IMR-90 (cell line): ENCODE data around the gene TMEM231. TPM values are rescaled to one million over a fixed set of nuclear protein-coding genes. Genes with fewer than 3 reads are reported as not detected.

Experiments used
- ATAC-seq: fragments of 200-7000 bp; cut with Tn5 transposase; 2 replicates; pipeline ENCODE4 v1.9.1; 2020; ENCODE audit warnings: low read depth, mild to moderate bottlenecking, moderate library complexity
- BruUV-seq: library from RNA; stranded (reverse); fragments of 400-500 nt; replicated peaks from 2 replicates; lab custom pipeline; 2021; lab: Mats Ljungman, UMichigan
- CTCF ChIA-PET: fragments of 300-600 bp; formaldehyde crosslinking; extraction: SDS; loops from one replicate; lab custom pipeline; 2021; ENCODE audit warnings: antibody characterized with exemption; lab: Yijun Ruan, JAX
- POLR2A ChIA-PET: fragments of 300-600 bp; sonication (Branson Sonifier 250); formaldehyde crosslinking; loops from one replicate; lab custom pipeline; 2022; ENCODE audit warnings: antibody characterized with exemption; ENCODE audit not compliant: unreplicated experiment; lab: Charles Lee
- DNase-seq: peaks from one replicate; pipeline ENCODE4 v3.0.0; 2013
- H2AFZ ChIP-seq: replicated peaks from 2 replicates; pipeline ENCODE3; 2013; ENCODE audit warnings: low read length, mild to moderate bottlenecking; ENCODE audit not compliant: poor library complexity
- H2AK5ac ChIP-seq: 2 replicates; pipeline ENCODE4 v1.6.1; 2013; ENCODE audit warnings: low read depth, low read length, inconsistent platforms
- H2AK9ac ChIP-seq: replicated peaks from 2 replicates; pipeline ENCODE3; 2013; ENCODE audit warnings: mild to moderate bottlenecking, low read depth, low read length, moderate library complexity; ENCODE audit not compliant: poor library complexity
- H2BK120ac ChIP-seq: 2 replicates; pipeline ENCODE4 v1.6.1; 2013; ENCODE audit warnings: low read depth, low read length, inconsistent platforms
- H2BK15ac ChIP-seq: 3 replicates; pipeline ENCODE4 v1.6.1; 2013; ENCODE audit warnings: low read depth, low read length, inconsistent platforms
- H2BK20ac ChIP-seq: 2 replicates; pipeline ENCODE4 v1.6.1; 2013; ENCODE audit warnings: low read depth, mild to moderate bottlenecking, inconsistent platforms, low read length, moderate library complexity
- H2BK5ac ChIP-seq: 2 replicates; pipeline ENCODE4 v1.6.1; 2013; ENCODE audit warnings: mild to moderate bottlenecking, low read depth, low read length, inconsistent platforms; ENCODE audit not compliant: poor library complexity, severe bottlenecking
- H3K14ac ChIP-seq: replicated peaks from 2 replicates; pipeline ENCODE4 v1.6.1; 2013; ENCODE audit warnings: low read depth, low read length, inconsistent platforms
- H3K18ac ChIP-seq: 2 replicates; pipeline ENCODE4 v1.6.1; 2013; ENCODE audit warnings: low read depth, low read length, control low read depth
- H3K23ac ChIP-seq: 2 replicates; pipeline ENCODE4 v1.6.1; 2013; ENCODE audit warnings: low read depth, low read length, inconsistent platforms
- H3K27ac ChIP-seq: 2 replicates; pipeline ENCODE4 v1.5.1; 2013; ENCODE audit warnings: mild to moderate bottlenecking, control low read depth, low read length; ENCODE audit not compliant: insufficient read depth
- H3K27me3 ChIP-seq: 2 replicates; pipeline ENCODE4 v1.6.1; 2013; ENCODE audit warnings: low read length; ENCODE audit not compliant: control insufficient read depth, insufficient read depth
- H3K36me3 ChIP-seq: 2 replicates; pipeline ENCODE4 v1.6.1; 2013; ENCODE audit warnings: low read length, mixed read lengths; ENCODE audit not compliant: control insufficient read depth, insufficient read depth
- H3K4ac ChIP-seq: 2 replicates; pipeline ENCODE4 v1.6.1; 2013; ENCODE audit warnings: low read depth, low read length, inconsistent platforms
- H3K4me1 ChIP-seq: 2 replicates; pipeline ENCODE4 v1.6.1; 2013; ENCODE audit warnings: low read length, mixed read lengths; ENCODE audit not compliant: control insufficient read depth, insufficient read depth
- H3K4me2 ChIP-seq: 2 replicates; pipeline ENCODE4 v1.6.1; 2013; ENCODE audit warnings: low read depth, mild to moderate bottlenecking, control low read depth, low read length, moderate library complexity
- H3K4me3 ChIP-seq: 2 replicates; pipeline ENCODE4 v1.5.1; 2013; ENCODE audit warnings: low read depth, mild to moderate bottlenecking, control low read depth, low read length, moderate library complexity; ENCODE audit not compliant: insufficient read depth
- H3K56ac ChIP-seq: 2 replicates; pipeline ENCODE4 v1.6.1; 2013; ENCODE audit warnings: low read length, inconsistent platforms; ENCODE audit not compliant: insufficient read depth; ENCODE audit errors: extremely low read depth
- H3K79me1 ChIP-seq, 2 experiments: 2 replicates each; pipeline ENCODE4 v1.6.1; 2013; ENCODE audit warnings: low read length in 2 of 2, inconsistent platforms in 1 of 2, low read depth in 1 of 2
- H3K9ac ChIP-seq: 2 replicates; pipeline ENCODE4 v1.6.1; 2013; ENCODE audit warnings: low read depth, low read length, control low read depth
- H3K9me1 ChIP-seq: 2 replicates; pipeline ENCODE4 v1.6.1; 2013; ENCODE audit warnings: low read length, inconsistent platforms; ENCODE audit not compliant: insufficient read depth
- H3K9me3 ChIP-seq: 2 replicates; pipeline ENCODE4 v1.6.1; 2013; ENCODE audit warnings: low read length; ENCODE audit not compliant: control insufficient read depth, insufficient read depth
- H4K20me1 ChIP-seq: 2 replicates; pipeline ENCODE4 v1.6.1; 2013; ENCODE audit warnings: low read length, inconsistent platforms; ENCODE audit not compliant: insufficient read depth
- H4K5ac ChIP-seq: 2 replicates; pipeline ENCODE4 v1.6.1; 2013; ENCODE audit warnings: mild to moderate bottlenecking, low read depth, low read length, control low read depth
- H4K8ac ChIP-seq, 2 experiments: 2 replicates each; pipeline ENCODE4 v1.6.1; 2013; ENCODE audit warnings: low read depth in 2 of 2, low read length in 2 of 2, control low read depth in 1 of 2, inconsistent platforms in 1 of 2
- H4K91ac ChIP-seq: 2 replicates; pipeline ENCODE4 v1.6.1; 2013; ENCODE audit warnings: low read depth, low read length, inconsistent platforms; ENCODE audit not compliant: insufficient read depth
- BHLHE40 ChIP-seq: fragments of 150-350 bp; IDR thresholded peaks from 2 replicates; pipeline ENCODE4 v1.6.1; 2016; ENCODE audit warnings: mild to moderate bottlenecking, low read depth, low read length
- CEBPB ChIP-seq: IDR thresholded peaks from 2 replicates; pipeline ENCODE4 v1.6.1; 2012; ENCODE audit warnings: low read depth, low read length, improper control_type of control experiment
- CHD1 ChIP-seq: IDR thresholded peaks from 2 replicates; pipeline ENCODE4 v1.6.1; 2012; ENCODE audit warnings: low read depth, low read length, improper control_type of control experiment
- CTCF ChIP-seq: conservative IDR thresholded peaks from 2 replicates; pipeline ENCODE4 v1.5.1; 2012; ENCODE audit warnings: mild to moderate bottlenecking, low read depth, low read length, improper control_type of control experiment
- FOS ChIP-seq: fragments of 150-350 bp; IDR thresholded peaks from 2 replicates; pipeline ENCODE4 v1.6.1; 2016; ENCODE audit warnings: low read depth, low read length
- MAFK ChIP-seq: IDR thresholded peaks from 2 replicates; pipeline ENCODE4 v1.6.1; 2012; ENCODE audit warnings: low read depth, low read length, improper control_type of control experiment
- MAZ ChIP-seq: IDR thresholded peaks from 2 replicates; pipeline ENCODE4 v1.6.1; 2012; ENCODE audit warnings: low read depth, mild to moderate bottlenecking, low read length, improper control_type of control experiment, moderate library complexity, borderline replicate concordance
- MXI1 ChIP-seq: IDR thresholded peaks from 2 replicates; pipeline ENCODE4 v1.6.1; 2012; ENCODE audit warnings: low read depth, mild to moderate bottlenecking, low read length, moderate library complexity, borderline replicate concordance
- NFE2L2 ChIP-seq: fragments of 150-350 bp; IDR thresholded peaks from 2 replicates; pipeline ENCODE4 v1.6.1; 2016; ENCODE audit warnings: low read depth, mild to moderate bottlenecking, low read length
- POLR2A ChIP-seq: IDR thresholded peaks from 2 replicates; pipeline ENCODE4 v1.6.1; 2012; ENCODE audit warnings: mild to moderate bottlenecking, low read depth, low read length
- RFX5 ChIP-seq: IDR thresholded peaks from 2 replicates; pipeline ENCODE4 v1.8.0; 2012; ENCODE audit warnings: low read depth, mild to moderate bottlenecking, low read length, moderate library complexity
- SMC3 ChIP-seq: fragments of 150-350 bp; IDR thresholded peaks from 2 replicates; pipeline ENCODE4 v1.6.1; 2016; ENCODE audit warnings: low read depth, mild to moderate bottlenecking, antibody characterized with exemption, low read length, moderate library complexity
- WGBS, 2 experiments: methylation state at CpG; one replicate each; pipeline versions ENCODE4 v1.1.5 to v1.1.7; 2013; ENCODE audit warnings: missing lambda C conversion rate in 2 of 2; ENCODE audit not compliant: insufficient read length in 1 of 2; ENCODE audit errors: extremely low coverage in 2 of 2; 5-methylcytosine and 5-hydroxymethylcytosine counted together
- dilution Hi-C: fragments of 300-500 bp; cut with HindIII; formaldehyde crosslinking; loops from one replicate; pipeline ENCODE4 v1.14.3; 2018; ENCODE audit warnings: low sequenced_read_pairs; ENCODE audit not compliant: unreplicated experiment
- in situ Hi-C: fragments of 300-500 bp; cut with MboI; formaldehyde crosslinking; loops from 3 replicates; pipeline ENCODE4 v1.14.3; 2019; ENCODE audit warnings: low sequenced_read_pairs, inconsistent platforms, mixed read lengths
- intact Hi-C: fragments of 100-400 bp; cut with micrococcal nuclease; formaldehyde crosslinking; loops from 2 replicates; pipeline ENCODE4 v1.10.0; 2022
- polyA plus RNA-seq, 3 experiments: library from polyadenylated mRNA; depleted of rRNA; stranded (reverse); fragments of >200 nt; gene quantifications; 2 replicates each; pipeline ENCODE4 v1.2.3, GENCODE V29; 2012; ENCODE audit warnings: low replicate concordance in 1 of 3
- total RNA-seq: library from RNA; depleted of rRNA; stranded (reverse); fragments of >200 nt; gene quantifications from 2 replicates; pipeline ENCODE4 v1.2.3, GENCODE V29; 2012

TMEM231 gene
- total and polyA plus RNA-seq, 2 of the 4 experiments (the other 2 are of a cell fraction) = 10.6 to 15.4 TPM

DNA sequence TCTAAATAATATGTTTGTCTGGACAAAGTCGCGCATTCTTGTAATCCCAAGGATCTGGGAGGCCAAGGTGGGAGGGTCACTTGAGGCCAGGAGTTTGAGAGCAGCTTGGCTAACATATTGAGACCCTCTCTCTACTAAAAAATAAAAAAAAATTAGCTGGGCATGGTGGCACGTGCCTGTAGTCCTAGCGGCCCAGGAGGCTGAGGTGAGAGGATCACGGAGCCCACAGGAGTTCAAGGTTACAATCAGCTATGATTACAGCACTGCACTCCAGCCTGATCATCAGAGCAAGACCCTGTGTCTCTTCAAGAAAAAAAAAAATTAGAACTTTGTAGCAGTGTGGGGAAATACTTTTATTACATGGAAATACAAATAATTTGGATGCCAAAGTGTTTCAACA lies 54.7 kb downstream of the TMEM231 start:
- H3K27ac ChIP-seq = no peak overlapping the region
- TF ChIP-seq CHD1 (no peak), SMC3 (no peak), FOS (no peak), RFX5 (no peak), NFE2L2 (no peak), CEBPB (no peak), CTCF (no peak), BHLHE40 (no peak), MAZ (no peak), MXI1 (no peak), MAFK (no peak), POLR2A (no peak)
- in situ Hi-C loops = no loop called here
- H2AFZ ChIP-seq = no peak overlapping the region
- H4K91ac ChIP-seq = no peak overlapping the region
- no peaks in the 10 kb centered on the region; the same call in 1 of the 2 replicates for H3K9me1 ChIP-seq
- no peaks in the 10 kb centered on the region; the same call in 1 of the 2 replicates for H3K4me1 ChIP-seq
- no peaks in the 10 kb centered on the region for H3K79me1 ChIP-seq
- H3K18ac ChIP-seq = no peak overlapping the region
- H2BK20ac ChIP-seq = no peak overlapping the region
- intact Hi-C loops = no loop called here
- ChIA-PET CTCF (interaction anchor here (0.9 kb wide), 1 partner anchor 15 kb away, joined by 3 read pairs; no protein-coding TSS in a partner anchor), POLR2A (no interaction called here)
- no peak overlapping the region for H3K4ac ChIP-seq
- no peak overlapping the region for H2BK5ac ChIP-seq
- no peak overlapping the region for H2BK15ac ChIP-seq
- no peak overlapping the region for H2BK120ac ChIP-seq
- H2AK9ac ChIP-seq = no peak overlapping the region
- no peak overlapping the region for H3K56ac ChIP-seq
- H4K8ac ChIP-seq = no peak overlapping the region
- H3K14ac ChIP-seq = no peak overlapping the region
- no CpG with 5 or more reads among the region's 5 CpGs for WGBS, 2 experiments
- H2AK5ac ChIP-seq = no peak overlapping the region
- no peak overlapping the region for H3K9ac ChIP-seq
- DNase-seq (no peak), ATAC-seq (no peak)
- no peaks in the 10 kb centered on the region for H3K9me3 ChIP-seq
- no peaks in the 10 kb centered on the region for H4K20me1 ChIP-seq
- no TSS peak for BruUV-seq
- H3K36me3 ChIP-seq = no peaks in the 10 kb centered on the region
- H3K23ac ChIP-seq = no peak overlapping the region
- dilution Hi-C loops = no loop called here
- no peak overlapping the region for H3K4me3 ChIP-seq
- H3K4me2 ChIP-seq = no peak overlapping the region
- H4K5ac ChIP-seq = no peak overlapping the region
- H3K27me3 ChIP-seq = peaks cover 4% of the 10 kb centered on the region
